Measurements from ENCODE around the gene SLC26A8. TPM values are rescaled to one million over a fixed set of nuclear protein-coding genes. Genes with fewer than 3 reads are reported as not detected.

SLC26A8 gene
- total RNA-seq, 3 donors from 2014 or later = 0.29 to 0.48 TPM; not detected in 1

DNA sequence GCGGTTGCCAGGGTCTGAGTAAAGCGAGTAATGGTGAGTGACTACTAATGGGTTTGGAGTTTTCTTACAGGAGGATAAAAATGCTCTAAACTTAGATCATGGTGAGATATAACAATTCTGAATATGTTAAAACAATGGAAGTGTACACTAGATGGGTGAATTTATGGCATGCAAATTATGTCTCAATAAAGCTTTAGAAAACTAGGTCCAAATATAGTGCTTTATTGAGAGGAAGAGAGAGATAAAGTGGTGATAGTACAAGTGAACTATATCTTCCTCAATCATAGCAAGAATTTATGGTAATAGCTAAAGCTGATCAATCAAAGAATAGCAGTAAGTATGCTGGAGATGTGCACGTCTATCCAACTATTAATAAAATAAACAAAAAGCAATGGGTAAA is 127.4 kb downstream of the SLC26A8 start:
- intact Hi-C loops (cut with DNase I; ENCODE audit: low total_unique reads) = no loop called here
- no peak overlapping the region for H3K27ac ChIP-seq
- H3K4me1 ChIP-seq = no peaks in the 10 kb centered on the region
- H3K27me3 ChIP-seq = no peaks in the 10 kb centered on the region
- TF ChIP-seq POLR2AphosphoS5 (IDR thresholded peaks at IDR 0.05) (no peak), POLR2A (IDR thresholded peaks at IDR 0.05) (no peak)
- TF ChIP-seq, protein P1, sequence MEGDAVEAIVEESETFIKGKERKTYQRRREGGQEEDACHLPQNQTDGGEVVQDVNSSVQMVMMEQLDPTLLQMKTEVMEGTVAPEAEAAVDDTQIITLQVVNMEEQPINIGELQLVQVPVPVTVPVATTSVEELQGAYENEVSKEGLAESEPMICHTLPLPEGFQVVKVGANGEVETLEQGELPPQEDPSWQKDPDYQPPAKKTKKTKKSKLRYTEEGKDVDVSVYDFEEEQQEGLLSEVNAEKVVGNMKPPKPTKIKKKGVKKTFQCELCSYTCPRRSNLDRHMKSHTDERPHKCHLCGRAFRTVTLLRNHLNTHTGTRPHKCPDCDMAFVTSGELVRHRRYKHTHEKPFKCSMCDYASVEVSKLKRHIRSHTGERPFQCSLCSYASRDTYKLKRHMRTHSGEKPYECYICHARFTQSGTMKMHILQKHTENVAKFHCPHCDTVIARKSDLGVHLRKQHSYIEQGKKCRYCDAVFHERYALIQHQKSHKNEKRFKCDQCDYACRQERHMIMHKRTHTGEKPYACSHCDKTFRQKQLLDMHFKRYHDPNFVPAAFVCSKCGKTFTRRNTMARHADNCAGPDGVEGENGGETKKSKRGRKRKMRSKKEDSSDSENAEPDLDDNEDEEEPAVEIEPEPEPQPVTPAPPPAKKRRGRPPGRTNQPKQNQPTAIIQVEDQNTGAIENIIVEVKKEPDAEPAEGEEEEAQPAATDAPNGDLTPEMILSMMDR (IDR thresholded peaks at IDR 0.05) = no peak
- H3K9me3 ChIP-seq = no peaks in the 10 kb centered on the region
- no peak overlapping the region for H3K4me3 ChIP-seq
- no peak for DNase-seq (ENCODE audit: low spot score in 2 of 2)
- H3K36me3 ChIP-seq = no peaks in the 10 kb centered on the region

GRCh38 chr6:35896228-35896627 is 128.2 kb downstream of the SLC26A8 start:
- H3K9me3 ChIP-seq = no peaks in the 10 kb centered on the region
- no peaks in the 10 kb centered on the region for H3K36me3 ChIP-seq
- no peaks in the 10 kb centered on the region for H3K27me3 ChIP-seq
- no peaks in the 10 kb centered on the region for H3K4me1 ChIP-seq
- H3K4me3 ChIP-seq = no peak overlapping the region
- no peak for DNase-seq (ENCODE audit: low spot score in 2 of 2)
- H3K27ac ChIP-seq = no peak overlapping the region
- TF ChIP-seq POLR2AphosphoS5 (IDR thresholded peaks at IDR 0.05) (no peak), POLR2A (IDR thresholded peaks at IDR 0.05) (no peak)
- TF ChIP-seq, protein P1 (IDR thresholded peaks at IDR 0.05) = no peak
- intact Hi-C loops (cut with DNase I; ENCODE audit: low total_unique reads) = no loop called here

GRCh38 chr6:35895560-35895959 is 128.9 kb downstream of the SLC26A8 start:
- DNase-seq (ENCODE audit: low spot score in 2 of 2) = no peak
- H3K4me1 ChIP-seq = no peaks in the 10 kb centered on the region
- H3K27me3 ChIP-seq = no peaks in the 10 kb centered on the region
- H3K36me3 ChIP-seq = no peaks in the 10 kb centered on the region
- intact Hi-C loops (cut with DNase I; ENCODE audit: low total_unique reads) = no loop called here
- no peak for TF ChIP-seq POLR2AphosphoS5 (IDR thresholded peaks at IDR 0.05)
- TF ChIP-seq, protein P1 (IDR thresholded peaks at IDR 0.05) = no peak
- no peak for TF ChIP-seq POLR2A (IDR thresholded peaks at IDR 0.05)
- no peak overlapping the region for H3K27ac ChIP-seq
- H3K9me3 ChIP-seq = no peaks in the 10 kb centered on the region
- H3K4me3 ChIP-seq = no peak overlapping the region

DNA sequence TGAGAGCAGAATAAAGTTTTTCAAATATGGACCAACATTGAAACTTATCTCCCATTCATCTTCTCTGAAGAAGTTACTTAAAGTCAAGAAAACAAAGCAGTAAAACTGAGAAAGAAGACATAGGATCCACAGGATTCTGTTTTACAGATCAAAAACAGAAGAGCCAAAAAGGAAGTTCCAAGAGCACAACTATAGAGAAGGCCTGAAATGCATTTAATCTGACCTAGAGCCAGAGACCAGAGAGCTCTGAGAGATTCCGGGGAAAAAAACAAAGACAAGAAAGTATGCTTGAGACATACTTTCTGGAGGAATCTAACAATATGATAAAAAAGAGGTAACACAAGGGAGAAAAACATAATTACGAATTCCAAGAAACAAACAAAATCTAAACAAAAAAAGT is 129.7 kb downstream of the SLC26A8 start:
- Histone ChIP-seq H3K4me1 (no peaks in the 10 kb centered on the region), H3K9me3 (no peaks in the 10 kb centered on the region), H3K27ac (no peak overlapping the region), H3K27me3 (no peaks in the 10 kb centered on the region), H3K4me3 (no peak overlapping the region), H3K36me3 (no peaks in the 10 kb centered on the region)
- DNase-seq (ENCODE audit: low spot score in 2 of 2) = no peak
- TF ChIP-seq POLR2AphosphoS5 (IDR thresholded peaks at IDR 0.05) (no peak), POLR2A (IDR thresholded peaks at IDR 0.05) (no peak)
- TF ChIP-seq, protein P1 (IDR thresholded peaks at IDR 0.05) = no peak
- intact Hi-C loops (cut with DNase I; ENCODE audit: low total_unique reads) = no loop called here

Other genes starting within 250 kb of the SLC26A8 start
- gene CLPSL2, start 248.0 kb downstream of the SLC26A8 start, total RNA-seq = 1 to 10 TPM in 1 of 3 donors, not detected in 2; 2.3 TPM
- 1 to 10 TPM in 1 of 3 donors, not detected in 2; 1.3 TPM for gene CLPSL1, start 243.6 kb downstream of the SLC26A8 start, total RNA-seq
- gene CLPS, start 227.3 kb downstream of the SLC26A8 start, total RNA-seq = not detected
- gene LHFPL5, start 219.3 kb downstream of the SLC26A8 start, total RNA-seq = not detected
- gene SRPK1, start 103.5 kb downstream of the SLC26A8 start, total RNA-seq = 10 to 100 TPM; 29.1 to 77.7 (median 61.3) TPM
- gene MAPK14, start 3.2 kb upstream of the SLC26A8 start, total RNA-seq = 10 to 100 TPM; 72.8 to 85.6 (median 81.3) TPM
- 10 to 100 TPM in 2 of 3 donors, 1 to 10 TPM in 1; 2.6 to 45.2 (median 30.2) TPM for gene MAPK13, start 105.9 kb upstream of the SLC26A8 start, total RNA-seq
- gene BRPF3, start 172.1 kb upstream of the SLC26A8 start, total RNA-seq = 10 to 100 TPM; 18.9 to 26.5 (median 25.8) TPM
- gene PNPLA1, start 245.4 kb upstream of the SLC26A8 start, total RNA-seq = not detected

All from breast epithelium (tissue), 4 donors.